Measurements from ENCODE around the gene LTC4S. TPM values are rescaled to one million over a fixed set of nuclear protein-coding genes. Genes with fewer than 3 reads are reported as not detected.

LTC4S gene
- total RNA-seq, 1 experiment from 2014 or later, result 2.4 TPM

GRCh38 chr5:179762079-179762780 lies 31.6 kb upstream of the LTC4S start:
- Mint-ChIP-seq H3K9me3 (ENCODE audit: unreplicated experiment) (no peaks in the 10 kb centered on the region), H3K4me3 (ENCODE audit: unreplicated experiment) (no peak overlapping the region), H3K36me3 (ENCODE audit: insufficient read depth, unreplicated experiment) (peaks cover 30% of the 10 kb centered on the region), H3K27me3 (ENCODE audit: insufficient read depth, unreplicated experiment) (no peaks in the 10 kb centered on the region), H3K4me1 (ENCODE audit: low read depth, unreplicated experiment) (peaks cover 31% of the 10 kb centered on the region), H3K27ac (ENCODE audit: unreplicated experiment) (peak overlapping the region; percentile 81)
- TF ChIP-seq CTCF (IDR thresholded peaks at IDR 0.05; ENCODE audit: insufficient read depth in 1 of 2, low read depth in 1 of 2, low read length in 1 of 2, severe bottlenecking in 1 of 2, unreplicated experiment in 1 of 2), result no peak
- CTCF ChIA-PET, result interaction anchor here (1.0 to 1.9 kb wide), 5 partner anchors 7 to 33 kb away, joined by 3 to 11 read pairs (median 4); no protein-coding TSS in a partner anchor
- Histone ChIP-seq H3K27me3 (replicated peaks; ENCODE audit: control insufficient read depth, insufficient read depth, low read length) (no peaks in the 10 kb centered on the region), H3K4me1 (peaks cover 12% of the 10 kb centered on the region), H3K36me3 (ENCODE audit: control insufficient read depth, insufficient read depth, low read length) (no peaks in the 10 kb centered on the region; the same call in 1 of the 2 replicates), H3K9me3 (no peaks in the 10 kb centered on the region), H3K4me3 (ENCODE audit: low read depth, low read length) (no peak overlapping the region)
- no peak for DNase-seq
- intact Hi-C loops (cut with micrococcal nuclease; ENCODE audit: unreplicated experiment), result loop anchor here (2.0 kb wide), 3 partner anchors 29 to 59 kb away; partner anchors contain the start of genes MAML1, MGAT4B and SQSTM1
- BruUV-seq (replicated peaks), result no TSS peak
- POLR2A ChIA-PET, result interaction anchor here (2.0 kb wide), 1 partner anchor 30 kb away, joined by 6 read pairs; the partner anchor contains the start of gene MAML1

GRCh38 chr5:179762781-179763176 lies 31.0 kb upstream of the LTC4S start:
- no peaks in the 10 kb centered on the region for H3K9me3 Mint-ChIP-seq (ENCODE audit: unreplicated experiment)
- no peaks in the 10 kb centered on the region for H3K27me3 Mint-ChIP-seq (ENCODE audit: insufficient read depth, unreplicated experiment)
- no peak for DNase-seq
- Histone ChIP-seq H3K4me3 (ENCODE audit: low read depth, low read length) (no peak overlapping the region), H3K36me3 (ENCODE audit: control insufficient read depth, insufficient read depth, low read length) (no peaks in the 10 kb centered on the region; the same call in 1 of the 2 replicates), H3K4me1 (peaks cover 12% of the 10 kb centered on the region), H3K27me3 (replicated peaks; ENCODE audit: control insufficient read depth, insufficient read depth, low read length) (no peaks in the 10 kb centered on the region), H3K9me3 (no peaks in the 10 kb centered on the region)
- no peak for TF ChIP-seq CTCF (IDR thresholded peaks at IDR 0.05; ENCODE audit: insufficient read depth in 1 of 2, low read depth in 1 of 2, low read length in 1 of 2, severe bottlenecking in 1 of 2, unreplicated experiment in 1 of 2)
- peaks cover 31% of the 10 kb centered on the region for H3K4me1 Mint-ChIP-seq (ENCODE audit: low read depth, unreplicated experiment)
- BruUV-seq (replicated peaks), result no TSS peak
- ChIA-PET CTCF (interaction anchor here (0.7 to 1.9 kb wide), 10 partner anchors 8 to 144 kb away, joined by 3 to 11 read pairs (median 4); no protein-coding TSS in a partner anchor), POLR2A (interaction anchor here (2.0 kb wide), 1 partner anchor 31 kb away, joined by 6 read pairs; the partner anchor contains the start of gene MAML1)
- peaks cover 34% of the 10 kb centered on the region for H3K36me3 Mint-ChIP-seq (ENCODE audit: insufficient read depth, unreplicated experiment)
- peak overlapping the region; percentile 81 for H3K27ac Mint-ChIP-seq (ENCODE audit: unreplicated experiment)
- intact Hi-C loops (cut with micrococcal nuclease; ENCODE audit: unreplicated experiment), result loop anchor here (1.0 to 2.0 kb wide), 6 partner anchors 7 to 63 kb away; partner anchors contain the start of genes MAML1, MGAT4B and SQSTM1
- no peak overlapping the region for H3K4me3 Mint-ChIP-seq (ENCODE audit: unreplicated experiment)

- ChIA-PET POLR2A (interaction anchor here (2.0 kb wide), 1 partner anchor 31 kb away, joined by 6 read pairs; the partner anchor contains the start of gene MAML1), CTCF (interaction anchor here (0.6 to 1.9 kb wide), 11 partner anchors 9 to 352 kb away, joined by 3 to 11 read pairs (median 3); no protein-coding TSS in a partner anchor)
- peak; percentile 82 for DNase-seq
- Histone ChIP-seq H3K9me3 (no peaks in the 10 kb centered on the region), H3K4me1 (peaks cover 12% of the 10 kb centered on the region), H3K27me3 (replicated peaks; ENCODE audit: control insufficient read depth, insufficient read depth, low read length) (no peaks in the 10 kb centered on the region), H3K36me3 (ENCODE audit: control insufficient read depth, insufficient read depth, low read length) (no peaks in the 10 kb centered on the region; the same call in 1 of the 2 replicates), H3K4me3 (ENCODE audit: low read depth, low read length) (no peak overlapping the region)
- Mint-ChIP-seq H3K4me3 (ENCODE audit: unreplicated experiment) (no peak overlapping the region), H3K9me3 (ENCODE audit: unreplicated experiment) (no peaks in the 10 kb centered on the region), H3K27ac (ENCODE audit: unreplicated experiment) (peak overlapping the region; percentile 81), H3K27me3 (ENCODE audit: insufficient read depth, unreplicated experiment) (no peaks in the 10 kb centered on the region), H3K4me1 (ENCODE audit: low read depth, unreplicated experiment) (peaks cover 31% of the 10 kb centered on the region), H3K36me3 (ENCODE audit: insufficient read depth, unreplicated experiment) (peaks cover 40% of the 10 kb centered on the region)
- intact Hi-C loops (cut with micrococcal nuclease; ENCODE audit: unreplicated experiment), result loop anchor here (1.0 to 2.0 kb wide), 6 partner anchors 8 to 62 kb away; partner anchors contain the start of genes MAML1, MGAT4B and SQSTM1
- no TSS peak for BruUV-seq (replicated peaks)
- peak; percentile 84 to 96 for TF ChIP-seq CTCF (IDR thresholded peaks at IDR 0.05; ENCODE audit: insufficient read depth in 1 of 2, low read depth in 1 of 2, low read length in 1 of 2, severe bottlenecking in 1 of 2, unreplicated experiment in 1 of 2)
Observed at GRCh38 chr5:179763215-179763945, 30.4 kb upstream of the LTC4S start.

Measured in Caco-2 (cell line).